Measurements from ENCODE around the gene NEK5. TPM values are rescaled to one million over a fixed set of nuclear protein-coding genes. Genes with fewer than 3 reads are reported as not detected.
"Not testable (repeated sequence)": the region's sequence is repeated elsewhere in the genome, so short reads cannot be mapped to it uniquely, and the experiment has no call there.

NEK5 gene
- total RNA-seq, 1 donor from 2014 or later: not detected

DNA sequence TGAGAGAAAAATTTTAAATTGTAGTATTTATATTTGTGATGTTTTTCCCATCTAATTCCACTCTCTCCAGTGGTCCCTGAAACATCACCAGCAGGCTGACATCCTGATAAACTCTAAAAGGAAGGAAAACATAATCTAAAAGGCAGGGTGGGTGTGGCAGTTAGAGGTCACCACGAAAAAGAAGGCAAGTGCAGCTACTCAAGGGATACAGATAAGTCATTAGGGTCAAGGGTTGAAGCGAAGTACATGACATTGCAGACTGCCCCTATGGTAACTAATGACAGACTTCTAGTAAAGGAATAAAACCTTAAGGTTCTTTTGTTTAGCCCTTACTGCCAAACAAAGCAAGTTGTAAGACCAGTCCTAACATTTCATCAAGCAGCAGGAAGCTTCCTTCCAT, 36.5 kb upstream of the NEK5 start:
- intact Hi-C loops (cut with DNase I): no loop called here
- H3K27ac ChIP-seq: no peak overlapping the region
- no peak for DNase-seq (ENCODE audit: low spot score in 2 of 2)
- TF ChIP-seq, protein P1, sequence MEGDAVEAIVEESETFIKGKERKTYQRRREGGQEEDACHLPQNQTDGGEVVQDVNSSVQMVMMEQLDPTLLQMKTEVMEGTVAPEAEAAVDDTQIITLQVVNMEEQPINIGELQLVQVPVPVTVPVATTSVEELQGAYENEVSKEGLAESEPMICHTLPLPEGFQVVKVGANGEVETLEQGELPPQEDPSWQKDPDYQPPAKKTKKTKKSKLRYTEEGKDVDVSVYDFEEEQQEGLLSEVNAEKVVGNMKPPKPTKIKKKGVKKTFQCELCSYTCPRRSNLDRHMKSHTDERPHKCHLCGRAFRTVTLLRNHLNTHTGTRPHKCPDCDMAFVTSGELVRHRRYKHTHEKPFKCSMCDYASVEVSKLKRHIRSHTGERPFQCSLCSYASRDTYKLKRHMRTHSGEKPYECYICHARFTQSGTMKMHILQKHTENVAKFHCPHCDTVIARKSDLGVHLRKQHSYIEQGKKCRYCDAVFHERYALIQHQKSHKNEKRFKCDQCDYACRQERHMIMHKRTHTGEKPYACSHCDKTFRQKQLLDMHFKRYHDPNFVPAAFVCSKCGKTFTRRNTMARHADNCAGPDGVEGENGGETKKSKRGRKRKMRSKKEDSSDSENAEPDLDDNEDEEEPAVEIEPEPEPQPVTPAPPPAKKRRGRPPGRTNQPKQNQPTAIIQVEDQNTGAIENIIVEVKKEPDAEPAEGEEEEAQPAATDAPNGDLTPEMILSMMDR (IDR thresholded peaks at IDR 0.05): no peak
- no peak overlapping the region for H3K4me3 ChIP-seq
- H3K27me3 ChIP-seq: no peaks in the 10 kb centered on the region
- peaks cover 27 to 30% of the 10 kb centered on the region in 2 donors for H3K36me3 ChIP-seq
- peaks cover 0 to 2% of the 10 kb centered on the region in 2 donors for H3K4me1 ChIP-seq
- no peaks in the 10 kb centered on the region for H3K9me3 ChIP-seq

DNA sequence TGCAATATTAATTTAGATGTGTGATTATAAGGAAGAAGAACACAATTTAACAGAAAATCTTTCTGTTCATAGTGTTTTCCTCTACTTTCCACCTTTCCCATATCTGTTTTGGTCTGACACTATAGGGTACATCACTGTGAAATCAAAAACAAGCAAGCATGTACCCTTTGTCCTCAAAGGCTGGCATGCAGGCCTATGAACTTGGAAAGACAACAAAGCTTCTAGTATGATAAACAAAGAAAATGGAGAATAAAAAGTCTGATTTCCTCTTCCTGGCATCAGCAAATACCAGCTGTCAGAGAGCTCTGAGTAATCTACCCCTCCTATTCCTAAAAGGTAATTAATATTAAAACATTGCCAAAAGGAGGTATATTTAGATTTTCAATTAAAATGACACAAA, 36.1 kb upstream of the NEK5 start:
- no peaks in the 10 kb centered on the region for H3K27me3 ChIP-seq
- TF ChIP-seq, protein P1 (IDR thresholded peaks at IDR 0.05): no peak
- H3K4me1 ChIP-seq: peaks cover 0 to 2% of the 10 kb centered on the region in 2 donors
- H3K36me3 ChIP-seq: peaks cover 23 to 26% of the 10 kb centered on the region in 2 donors
- intact Hi-C loops (cut with DNase I): no loop called here
- no peaks in the 10 kb centered on the region for H3K9me3 ChIP-seq
- no peak for DNase-seq (ENCODE audit: low spot score in 2 of 2)
- no peak overlapping the region for H3K27ac ChIP-seq
- no peak overlapping the region for H3K4me3 ChIP-seq

DNA sequence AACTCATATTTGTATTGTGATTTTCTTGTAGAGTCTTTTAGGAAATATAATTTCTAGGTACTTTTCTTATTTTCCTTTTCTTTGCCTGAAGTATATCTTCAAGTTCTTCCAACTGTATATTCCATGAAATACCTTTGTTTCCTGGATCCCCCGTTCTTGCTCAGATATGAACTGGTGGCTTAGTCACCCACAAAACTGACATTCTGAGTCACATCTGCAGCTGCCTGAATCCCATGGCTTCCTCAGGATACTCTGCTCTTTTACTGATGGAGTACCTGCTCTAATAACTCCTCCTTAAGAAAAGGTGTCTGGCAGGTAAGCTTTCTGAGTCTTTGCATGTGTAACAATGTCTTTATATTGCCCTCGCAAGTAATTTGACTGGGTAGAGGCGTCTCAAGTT, 35.0 kb upstream of the NEK5 start:
- H3K4me1 ChIP-seq; DNase-seq (ENCODE audit: low spot score in 2 of 2); H3K27me3 ChIP-seq; H3K4me3 ChIP-seq; intact Hi-C loops (cut with DNase I); H3K27ac ChIP-seq; H3K9me3 ChIP-seq: not testable (repeated sequence)
- peaks cover 17 to 19% of the 10 kb centered on the region in 2 donors for H3K36me3 ChIP-seq

DNA sequence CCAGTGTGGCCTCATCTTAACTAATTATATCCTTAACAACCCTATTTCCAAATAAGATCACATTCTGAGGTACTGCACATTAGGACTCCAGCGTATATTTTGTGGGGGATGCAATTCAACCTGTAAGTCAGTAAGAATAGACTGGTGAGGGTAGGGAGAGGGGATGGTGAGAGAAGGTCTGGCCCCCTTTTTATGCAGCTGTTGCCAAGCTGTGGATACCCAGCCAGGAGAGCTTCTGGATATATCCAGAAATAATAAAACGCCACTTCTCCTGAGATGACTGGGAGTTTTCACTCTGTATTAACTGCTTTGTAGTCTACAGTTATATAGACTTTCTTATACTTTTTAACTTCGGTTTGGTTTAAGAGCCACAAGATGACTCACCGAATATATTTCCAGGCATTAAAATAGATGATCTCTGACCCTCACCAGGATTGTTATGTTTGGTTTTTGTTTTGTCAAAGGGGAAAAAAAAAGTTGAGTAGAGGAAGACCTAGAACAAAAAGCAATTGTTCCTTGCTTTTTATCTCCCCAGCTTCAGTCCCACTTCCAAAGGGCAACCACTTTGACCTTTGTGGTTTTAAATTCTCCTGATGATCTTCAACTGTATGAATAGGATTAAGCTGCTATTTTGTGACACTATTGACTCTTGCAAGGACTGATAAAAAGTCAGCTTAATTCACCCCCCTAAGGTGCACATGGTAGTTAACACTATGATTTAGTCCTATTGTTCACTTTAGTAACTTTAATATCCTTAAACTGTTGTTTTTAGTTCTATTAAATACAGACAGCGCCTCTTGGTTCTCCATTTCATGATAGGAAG, 33.6 kb upstream of the NEK5 start:
- no peak for DNase-seq (ENCODE audit: low spot score in 2 of 2)
- intact Hi-C loops (cut with DNase I): no loop called here
- H3K36me3 ChIP-seq: peaks cover 5 to 10% of the 10 kb centered on the region in 2 donors
- TF ChIP-seq, protein P1 (IDR thresholded peaks at IDR 0.05): no peak
- no peaks in the 10 kb centered on the region for H3K9me3 ChIP-seq
- H3K27ac ChIP-seq: no peak overlapping the region
- no peaks in the 10 kb centered on the region for H3K27me3 ChIP-seq
- H3K4me3 ChIP-seq: no peak overlapping the region
- H3K4me1 ChIP-seq: peaks cover 0 to 2% of the 10 kb centered on the region in 2 donors

DNA sequence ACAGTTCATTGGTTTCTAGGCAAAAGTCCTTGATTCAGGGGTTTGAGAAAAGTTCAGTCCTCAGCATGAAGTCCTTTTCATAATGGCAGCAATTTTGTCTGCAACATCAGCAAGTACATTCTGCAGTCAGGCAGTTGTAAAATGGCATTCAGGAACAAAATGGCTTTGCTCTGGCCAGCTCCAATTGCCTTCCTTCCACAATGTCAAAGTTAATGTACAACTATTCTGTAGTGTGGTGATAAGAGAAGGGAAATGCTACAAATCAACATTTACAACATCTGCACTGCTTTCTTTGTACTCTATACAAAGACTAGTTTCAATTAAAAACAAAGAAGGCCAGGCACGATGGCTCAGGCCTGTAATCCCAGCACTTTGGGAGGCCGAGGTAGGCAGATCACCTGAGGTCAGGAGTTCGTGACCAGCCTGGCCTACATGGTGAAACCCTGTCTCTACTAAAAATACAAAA, 32.3 kb upstream of the NEK5 start:
- peaks cover 0 to 2% of the 10 kb centered on the region in 2 donors for H3K4me1 ChIP-seq
- TF ChIP-seq, protein P1 (IDR thresholded peaks at IDR 0.05): no peak
- no peak overlapping the region for H3K27ac ChIP-seq

DNA sequence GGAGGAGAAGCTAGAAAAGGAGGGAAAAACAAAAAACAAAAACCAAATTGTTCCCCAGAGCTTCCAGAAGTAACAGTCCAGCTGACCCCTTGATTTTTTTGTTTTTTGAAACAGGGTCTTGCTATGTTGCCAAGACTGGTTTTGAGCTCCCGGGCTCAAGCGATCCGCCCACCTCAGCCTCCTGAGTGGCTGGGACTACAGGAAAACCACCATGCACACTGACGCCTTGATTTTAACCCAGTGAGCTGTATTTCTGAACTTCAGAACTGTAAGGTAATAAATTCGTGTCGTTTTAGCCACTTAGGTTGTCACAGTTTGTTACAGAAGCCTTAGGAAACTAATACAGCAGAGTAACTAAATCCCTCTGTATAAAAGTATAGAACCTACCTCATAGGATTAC, 31.6 kb upstream of the NEK5 start:
- no peak overlapping the region for H3K4me3 ChIP-seq
- no peak for DNase-seq (ENCODE audit: low spot score in 2 of 2)
- peaks cover 0 to 2% of the 10 kb centered on the region in 2 donors for H3K4me1 ChIP-seq
- H3K27me3 ChIP-seq: no peaks in the 10 kb centered on the region
- peaks cover 0 to 3% of the 10 kb centered on the region in 2 donors for H3K36me3 ChIP-seq
- H3K9me3 ChIP-seq: no peaks in the 10 kb centered on the region
- no peak overlapping the region for H3K27ac ChIP-seq
- TF ChIP-seq, protein P1 (IDR thresholded peaks at IDR 0.05): no peak
- intact Hi-C loops (cut with DNase I): no loop called here

More for the DNA sequence above, 32.3 kb upstream of the NEK5 start:
- Histone ChIP-seq H3K27me3 (no peaks in the 10 kb centered on the region), H3K36me3 (peaks cover 2 to 7% of the 10 kb centered on the region in 2 donors), H3K4me3 (no peak overlapping the region), H3K9me3 (no peaks in the 10 kb centered on the region)
- no peak for DNase-seq (ENCODE audit: low spot score in 2 of 2)
- intact Hi-C loops (cut with DNase I): no loop called here

All from ascending aorta (tissue), 2 donors.